Measurements from ENCODE around the gene NR6A1. TPM values are rescaled to one million over a fixed set of nuclear protein-coding genes. Genes with fewer than 3 reads are reported as not detected.

Gene NR6A1
- total and polyA plus RNA-seq, 2 of the 13 experiments (the other 11 are each of a cell fraction or from before 2014, with no cell fraction given), result 28.1 to 31.5 TPM

- TF ChIP-seq BHLHE40 (IDR thresholded peaks at IDR 0.05; ENCODE audit: low read length), result peak; percentile 32; the same call in 1 of the 2 replicates
- no peak for TF ChIP-seq PHF5A (CRISPR knock-in tag; IDR thresholded peaks at IDR 0.05; ENCODE audit: low read depth, unreplicated experiment)
- TF ChIP-seq, protein P1, sequence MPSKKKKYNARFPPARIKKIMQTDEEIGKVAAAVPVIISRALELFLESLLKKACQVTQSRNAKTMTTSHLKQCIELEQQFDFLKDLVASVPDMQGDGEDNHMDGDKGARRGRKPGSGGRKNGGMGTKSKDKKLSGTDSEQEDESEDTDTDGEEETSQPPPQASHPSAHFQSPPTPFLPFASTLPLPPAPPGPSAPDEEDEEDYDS (CRISPR knock-in tag; IDR thresholded peaks at IDR 0.05), result no peak
- no peak for TF ChIP-seq ZNF274 (CRISPR knock-in tag; IDR thresholded peaks at IDR 0.05)
- TF ChIP-seq PPARG (CRISPR knock-in tag; conservative IDR thresholded peaks at IDR 0.05), result no peak
- TF ChIP-seq, protein P2, sequence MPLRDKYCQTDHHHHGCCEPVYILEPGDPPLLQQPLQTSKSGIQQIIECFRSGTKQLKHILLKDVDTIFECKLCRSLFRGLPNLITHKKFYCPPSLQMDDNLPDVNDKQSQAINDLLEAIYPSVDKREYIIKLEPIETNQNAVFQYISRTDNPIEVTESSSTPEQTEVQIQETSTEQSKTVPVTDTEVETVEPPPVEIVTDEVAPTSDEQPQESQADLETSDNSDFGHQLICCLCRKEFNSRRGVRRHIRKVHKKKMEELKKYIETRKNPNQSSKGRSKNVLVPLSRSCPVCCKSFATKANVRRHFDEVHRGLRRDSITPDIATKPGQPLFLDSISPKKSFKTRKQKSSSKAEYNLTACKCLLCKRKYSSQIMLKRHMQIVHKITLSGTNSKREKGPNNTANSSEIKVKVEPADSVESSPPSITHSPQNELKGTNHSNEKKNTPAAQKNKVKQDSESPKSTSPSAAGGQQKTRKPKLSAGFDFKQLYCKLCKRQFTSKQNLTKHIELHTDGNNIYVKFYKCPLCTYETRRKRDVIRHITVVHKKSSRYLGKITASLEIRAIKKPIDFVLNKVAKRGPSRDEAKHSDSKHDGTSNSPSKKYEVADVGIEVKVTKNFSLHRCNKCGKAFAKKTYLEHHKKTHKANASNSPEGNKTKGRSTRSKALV (CRISPR knock-in tag; IDR thresholded peaks at IDR 0.05), result no peak
- no peak for TF ChIP-seq FOXP1 (IDR thresholded peaks at IDR 0.05)
- no peak for TF ChIP-seq FOXP1 (CRISPR knock-in tag; IDR thresholded peaks at IDR 0.05)
- no peak for TF ChIP-seq ZNF672 (CRISPR knock-in tag; IDR thresholded peaks at IDR 0.05)
- no peak for TF ChIP-seq MEIS1 (CRISPR knock-in tag; IDR thresholded peaks at IDR 0.05; ENCODE audit: borderline replicate concordance)
- no peak for TF ChIP-seq RFX1 (IDR thresholded peaks at IDR 0.05)
- no peak for TF ChIP-seq RFXAP (CRISPR knock-in tag; IDR thresholded peaks at IDR 0.05; ENCODE audit: borderline replicate concordance)
- TF ChIP-seq ISL2 (CRISPR knock-in tag; IDR thresholded peaks at IDR 0.05), result no peak
- TF ChIP-seq MNT (IDR thresholded peaks at IDR 0.05), result peak; percentile 93
- no peak for TF ChIP-seq CSRNP1 (CRISPR knock-in tag; IDR thresholded peaks at IDR 0.05)
- no peak for TF ChIP-seq ZNF234 (CRISPR knock-in tag; conservative IDR thresholded peaks at IDR 0.05)
- peak; percentile 23; the same call in 1 of the 2 replicates for TF ChIP-seq SALL1 (CRISPR knock-in tag; IDR thresholded peaks at IDR 0.05)
- no peak for TF ChIP-seq NR2F2 (IDR thresholded peaks at IDR 0.05; ENCODE audit: borderline replicate concordance, low read depth)
- no peak for TF ChIP-seq ZNF550 (CRISPR knock-in tag; IDR thresholded peaks at IDR 0.05; ENCODE audit: borderline replicate concordance)
- no peak for TF ChIP-seq TBX2 (CRISPR knock-in tag; IDR thresholded peaks at IDR 0.05; ENCODE audit: borderline replicate concordance)
- TF ChIP-seq RXRA (CRISPR knock-in tag; IDR thresholded peaks at IDR 0.05), result no peak
- no peak for TF ChIP-seq ZNF703 (CRISPR knock-in tag; IDR thresholded peaks at IDR 0.05; ENCODE audit: borderline replicate concordance)
- no peak for TF ChIP-seq HOXA9 (CRISPR knock-in tag; IDR thresholded peaks at IDR 0.05; ENCODE audit: borderline replicate concordance)
- TF ChIP-seq, protein P3, sequence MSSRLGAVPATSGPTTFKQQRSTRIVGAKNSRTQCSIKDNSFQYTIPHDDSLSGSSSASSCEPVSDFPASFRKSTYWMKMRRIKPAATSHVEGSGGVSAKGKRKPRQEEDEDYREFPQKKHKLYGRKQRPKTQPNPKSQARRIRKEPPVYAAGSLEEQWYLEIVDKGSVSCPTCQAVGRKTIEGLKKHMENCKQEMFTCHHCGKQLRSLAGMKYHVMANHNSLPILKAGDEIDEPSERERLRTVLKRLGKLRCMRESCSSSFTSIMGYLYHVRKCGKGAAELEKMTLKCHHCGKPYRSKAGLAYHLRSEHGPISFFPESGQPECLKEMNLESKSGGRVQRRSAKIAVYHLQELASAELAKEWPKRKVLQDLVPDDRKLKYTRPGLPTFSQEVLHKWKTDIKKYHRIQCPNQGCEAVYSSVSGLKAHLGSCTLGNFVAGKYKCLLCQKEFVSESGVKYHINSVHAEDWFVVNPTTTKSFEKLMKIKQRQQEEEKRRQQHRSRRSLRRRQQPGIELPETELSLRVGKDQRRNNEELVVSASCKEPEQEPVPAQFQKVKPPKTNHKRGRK (CRISPR knock-in tag; IDR thresholded peaks at IDR 0.05), result no peak
- no peak for TF ChIP-seq ASH2L (IDR thresholded peaks at IDR 0.05; ENCODE audit: insufficient read length, low read depth, low read length)
These were observed 301.9 kb downstream of the NR6A1 start (continued) for GRCh38 chr9:124469011-124469832.
